ENCODE measurements around the gene PCBP1.
"Not testable (repeated sequence)": the region's sequence is repeated elsewhere in the genome, so short reads cannot be mapped to it uniquely, and the experiment has no call there.

Gene PCBP1

GRCh38 chr2:70103531-70104061, 16.3 kb downstream of the PCBP1 start:
- TF ChIP-seq ZFX (IDR thresholded peaks at IDR 0.05): no peak
- TF ChIP-seq, protein P1, sequence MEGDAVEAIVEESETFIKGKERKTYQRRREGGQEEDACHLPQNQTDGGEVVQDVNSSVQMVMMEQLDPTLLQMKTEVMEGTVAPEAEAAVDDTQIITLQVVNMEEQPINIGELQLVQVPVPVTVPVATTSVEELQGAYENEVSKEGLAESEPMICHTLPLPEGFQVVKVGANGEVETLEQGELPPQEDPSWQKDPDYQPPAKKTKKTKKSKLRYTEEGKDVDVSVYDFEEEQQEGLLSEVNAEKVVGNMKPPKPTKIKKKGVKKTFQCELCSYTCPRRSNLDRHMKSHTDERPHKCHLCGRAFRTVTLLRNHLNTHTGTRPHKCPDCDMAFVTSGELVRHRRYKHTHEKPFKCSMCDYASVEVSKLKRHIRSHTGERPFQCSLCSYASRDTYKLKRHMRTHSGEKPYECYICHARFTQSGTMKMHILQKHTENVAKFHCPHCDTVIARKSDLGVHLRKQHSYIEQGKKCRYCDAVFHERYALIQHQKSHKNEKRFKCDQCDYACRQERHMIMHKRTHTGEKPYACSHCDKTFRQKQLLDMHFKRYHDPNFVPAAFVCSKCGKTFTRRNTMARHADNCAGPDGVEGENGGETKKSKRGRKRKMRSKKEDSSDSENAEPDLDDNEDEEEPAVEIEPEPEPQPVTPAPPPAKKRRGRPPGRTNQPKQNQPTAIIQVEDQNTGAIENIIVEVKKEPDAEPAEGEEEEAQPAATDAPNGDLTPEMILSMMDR (conservative IDR thresholded peaks at IDR 0.05): no peak
- no peak overlapping the region for H3K27ac ChIP-seq

- no peak overlapping the region for H3K27ac ChIP-seq
Measured at GRCh38 chr2:70104231-70105111, 17.2 kb downstream of the PCBP1 start.

GRCh38 chr2:70106138-70106537, 18.9 kb downstream of the PCBP1 start:
- H3K27ac ChIP-seq: not testable (repeated sequence)

More at GRCh38 chr2:70104231-70105111, 17.2 kb downstream of the PCBP1 start:
- TF ChIP-seq, protein P1 (conservative IDR thresholded peaks at IDR 0.05): no peak
- TF ChIP-seq ZFX (IDR thresholded peaks at IDR 0.05): no peak

- not testable (repeated sequence) for H3K27ac ChIP-seq
Measured at GRCh38 chr2:70110397-70110796, 23.1 kb downstream of the PCBP1 start.

GRCh38 chr2:70111752-70112591, 24.7 kb downstream of the PCBP1 start:
- TF ChIP-seq, protein P1 (conservative IDR thresholded peaks at IDR 0.05): no peak
- no peak for TF ChIP-seq ZFX (IDR thresholded peaks at IDR 0.05)
- H3K27ac ChIP-seq: no peak overlapping the region

- H3K27ac ChIP-seq: no peak overlapping the region
- no peak for TF ChIP-seq ZFX (IDR thresholded peaks at IDR 0.05)
- TF ChIP-seq, protein P1 (conservative IDR thresholded peaks at IDR 0.05): no peak
Measured at GRCh38 chr2:70113359-70114070, 26.2 kb downstream of the PCBP1 start.

GRCh38 chr2:70115646-70116442, 28.6 kb downstream of the PCBP1 start:
- no peak overlapping the region for H3K27ac ChIP-seq
- TF ChIP-seq, protein P1 (conservative IDR thresholded peaks at IDR 0.05): no peak
- TF ChIP-seq ZFX (IDR thresholded peaks at IDR 0.05): no peak
